Mesendoderm (in vitro differentiated cells): ENCODE results near the gene BANK1.

ENCODE experiments used
- DNase-seq: peaks from one replicate; pipeline ENCODE4 v3.0.0; 2013
- H2AK5ac ChIP-seq: 2 replicates; pipeline ENCODE4 v1.6.1; 2013; ENCODE audit warnings: low read length, inconsistent platforms
- H2BK120ac ChIP-seq: 2 replicates; pipeline ENCODE4 v1.6.1; 2013; ENCODE audit warnings: low read depth, mild to moderate bottlenecking, low read length, moderate library complexity, mixed read lengths
- H2BK15ac ChIP-seq: replicated peaks from 2 replicates; pipeline ENCODE4 v1.6.1; 2013; ENCODE audit warnings: low read depth, mild to moderate bottlenecking, moderate library complexity
- H2BK5ac ChIP-seq: 2 replicates; pipeline ENCODE4 v1.6.1; 2013; ENCODE audit warnings: low read length, inconsistent platforms
- H3K18ac ChIP-seq: 2 replicates; pipeline ENCODE4 v1.6.1; 2013; ENCODE audit warnings: mild to moderate bottlenecking, low read length, mixed read lengths
- H3K23ac ChIP-seq: one replicate; pipeline ENCODE4 v1.6.1; 2013; ENCODE audit warnings: low read length
- H3K27ac ChIP-seq: 2 replicates; pipeline ENCODE4 v1.5.1; 2013; ENCODE audit warnings: low read depth, mild to moderate bottlenecking, inconsistent platforms, low read length, moderate library complexity
- H3K27me3 ChIP-seq: 2 replicates; pipeline ENCODE4 v1.6.1; 2013; ENCODE audit warnings: low read length, control low read depth, mild to moderate bottlenecking, inconsistent platforms; ENCODE audit not compliant: insufficient read depth, poor library complexity
- H3K36me3 ChIP-seq: 2 replicates; pipeline ENCODE4 v1.6.1; 2013; ENCODE audit warnings: low read length, inconsistent platforms; ENCODE audit not compliant: control insufficient read depth, insufficient read depth
- H3K4ac ChIP-seq: one replicate; pipeline ENCODE4 v1.6.1; 2013; ENCODE audit warnings: low read depth, mild to moderate bottlenecking, low read length, moderate library complexity
- H3K4me1 ChIP-seq: 2 replicates; pipeline ENCODE4 v1.6.1; 2013; ENCODE audit warnings: low read depth, low read length, inconsistent platforms; ENCODE audit not compliant: control insufficient read depth
- H3K4me2 ChIP-seq: 2 replicates; pipeline ENCODE4 v1.6.1; 2013; ENCODE audit warnings: low read length
- H3K4me3 ChIP-seq: 2 replicates; pipeline ENCODE4 v1.5.1; 2013; ENCODE audit warnings: mild to moderate bottlenecking, low read length
- H3K56ac ChIP-seq: one replicate; pipeline ENCODE4 v1.6.1; 2013; ENCODE audit warnings: low read length
- H3K79me1 ChIP-seq: 2 replicates; pipeline ENCODE4 v1.6.1; 2013; ENCODE audit warnings: low read length, inconsistent platforms
- H3K79me2 ChIP-seq: 2 replicates; pipeline ENCODE4 v1.6.1; 2013; ENCODE audit warnings: mild to moderate bottlenecking, low read length; ENCODE audit not compliant: control insufficient read depth, insufficient read depth
- H3K9ac ChIP-seq: 2 replicates; pipeline ENCODE4 v1.6.1; 2013; ENCODE audit warnings: low read length, inconsistent platforms
- H4K5ac ChIP-seq: one replicate; pipeline ENCODE4 v1.6.1; 2013; ENCODE audit warnings: low read length
- H4K8ac ChIP-seq: one replicate; pipeline ENCODE4 v1.6.1; 2013; ENCODE audit warnings: low read depth, mild to moderate bottlenecking, control low read depth, low read length, moderate library complexity
- WGBS: extraction: QIAGEN DNeasy Blood & Tissue Kit; methylation state at CpG from one replicate; pipeline ENCODE4 v1.1.7; 2013; ENCODE audit warnings: low lambda C conversion rate, missing lambda C conversion rate; ENCODE audit not compliant: insufficient coverage; ENCODE audit errors: extremely low coverage; 5-methylcytosine and 5-hydroxymethylcytosine counted together

The BANK1 gene

GRCh38 chr4:101855239-101855638, 64.7 kb downstream of the BANK1 start:
- no CpG with 5 or more reads among the region's 1 CpG for WGBS
- no peak overlapping the region for H2BK120ac ChIP-seq
- H4K8ac ChIP-seq = no peak overlapping the region
- no peak overlapping the region for H2AK5ac ChIP-seq
- H2BK5ac ChIP-seq = no peak overlapping the region
- H3K27ac ChIP-seq = no peak overlapping the region
- no peak overlapping the region for H3K23ac ChIP-seq
- H3K4me3 ChIP-seq = no peak overlapping the region
- H3K79me2 ChIP-seq = no peaks in the 10 kb centered on the region
- no peaks in the 10 kb centered on the region for H3K36me3 ChIP-seq
- no peak overlapping the region for H3K56ac ChIP-seq
- no peaks in the 10 kb centered on the region for H3K79me1 ChIP-seq
- no peaks in the 10 kb centered on the region for H3K27me3 ChIP-seq
- H3K4me2 ChIP-seq = no peak overlapping the region
- DNase-seq = no peak
- no peak overlapping the region for H4K5ac ChIP-seq
- no peak overlapping the region for H3K18ac ChIP-seq
- H3K9ac ChIP-seq = no peak overlapping the region
- no peak overlapping the region for H2BK15ac ChIP-seq
- H3K4ac ChIP-seq = no peak overlapping the region
- H3K4me1 ChIP-seq = no peaks in the 10 kb centered on the region

GRCh38 chr4:101856149-101856548, 65.6 kb downstream of the BANK1 start:
- Histone ChIP-seq H3K4me3 (no peak overlapping the region), H4K8ac (no peak overlapping the region), H3K4me1 (no peaks in the 10 kb centered on the region), H2AK5ac (no peak overlapping the region), H4K5ac (no peak overlapping the region), H3K27ac (no peak overlapping the region), H3K9ac (no peak overlapping the region), H3K79me1 (no peaks in the 10 kb centered on the region), H3K79me2 (no peaks in the 10 kb centered on the region), H3K4ac (no peak overlapping the region), H3K27me3 (no peaks in the 10 kb centered on the region), H3K56ac (no peak overlapping the region), H3K4me2 (no peak overlapping the region), H3K36me3 (no peaks in the 10 kb centered on the region), H3K18ac (no peak overlapping the region), H2BK5ac (no peak overlapping the region), H2BK15ac (no peak overlapping the region), H3K23ac (no peak overlapping the region), H2BK120ac (no peak overlapping the region)
- no peak for DNase-seq
- WGBS = no CpG with 5 or more reads among the region's 2 CpGs

- Histone ChIP-seq H3K4me1 (no peaks in the 10 kb centered on the region), H3K36me3 (no peaks in the 10 kb centered on the region), H3K4me3 (no peak overlapping the region), H3K79me1 (no peaks in the 10 kb centered on the region), H3K56ac (no peak overlapping the region), H2BK5ac (no peak overlapping the region), H3K4me2 (no peak overlapping the region), H3K23ac (no peak overlapping the region), H3K4ac (no peak overlapping the region), H3K18ac (no peak overlapping the region), H4K8ac (no peak overlapping the region), H3K27me3 (no peaks in the 10 kb centered on the region), H3K9ac (no peak overlapping the region), H2AK5ac (no peak overlapping the region), H4K5ac (no peak overlapping the region), H3K79me2 (no peaks in the 10 kb centered on the region), H2BK15ac (no peak overlapping the region), H2BK120ac (no peak overlapping the region), H3K27ac (no peak overlapping the region)
- WGBS = no CpG with 5 or more reads among the region's 2 CpGs
- no peak for DNase-seq
These were observed 66.6 kb downstream of the BANK1 start for GRCh38 chr4:101857176-101857575.

GRCh38 chr4:101858641-101859040, 68.1 kb downstream of the BANK1 start:
- Histone ChIP-seq H3K18ac (no peak overlapping the region), H3K36me3 (no peaks in the 10 kb centered on the region), H3K27ac (no peak overlapping the region), H3K23ac (no peak overlapping the region), H3K9ac (no peak overlapping the region), H3K79me1 (no peaks in the 10 kb centered on the region), H3K4me1 (no peaks in the 10 kb centered on the region), H3K27me3 (no peaks in the 10 kb centered on the region), H2BK5ac (no peak overlapping the region), H3K4me3 (no peak overlapping the region), H3K79me2 (no peaks in the 10 kb centered on the region), H4K8ac (no peak overlapping the region), H3K4ac (no peak overlapping the region), H2AK5ac (no peak overlapping the region), H2BK120ac (no peak overlapping the region), H3K4me2 (no peak overlapping the region), H3K56ac (no peak overlapping the region), H2BK15ac (no peak overlapping the region), H4K5ac (no peak overlapping the region)
- no peak for DNase-seq
- no CpG with 5 or more reads among the region's 4 CpGs for WGBS

- no peak overlapping the region for H3K18ac ChIP-seq
- no peak overlapping the region for H3K9ac ChIP-seq
- H3K36me3 ChIP-seq = no peaks in the 10 kb centered on the region
- H2BK120ac ChIP-seq = no peak overlapping the region
- no peaks in the 10 kb centered on the region for H3K27me3 ChIP-seq
- H3K56ac ChIP-seq = no peak overlapping the region
- H3K4me3 ChIP-seq = no peak overlapping the region
- no peak overlapping the region for H3K4me2 ChIP-seq
- no peak overlapping the region for H2BK15ac ChIP-seq
- no peaks in the 10 kb centered on the region for H3K4me1 ChIP-seq
- no peaks in the 10 kb centered on the region for H3K79me2 ChIP-seq
- H4K8ac ChIP-seq = no peak overlapping the region
- H3K4ac ChIP-seq = no peak overlapping the region
- no peak overlapping the region for H4K5ac ChIP-seq
- H3K27ac ChIP-seq = no peak overlapping the region
- no peak overlapping the region for H2AK5ac ChIP-seq
- no peak overlapping the region for H2BK5ac ChIP-seq
- no CpG with 5 or more reads among the region's 2 CpGs for WGBS
- no peaks in the 10 kb centered on the region for H3K79me1 ChIP-seq
- H3K23ac ChIP-seq = no peak overlapping the region
- no peak for DNase-seq
These were observed 72.1 kb downstream of the BANK1 start for GRCh38 chr4:101862595-101862994.

GRCh38 chr4:101864660-101865059, 74.1 kb downstream of the BANK1 start:
- no CpG with 5 or more reads among the region's 2 CpGs for WGBS
- no peak for DNase-seq
- H4K5ac ChIP-seq = no peak overlapping the region

More at GRCh38 chr4:101864660-101865059, 74.1 kb downstream of the BANK1 start:
- no peak overlapping the region for H3K4ac ChIP-seq
- no peaks in the 10 kb centered on the region for H3K27me3 ChIP-seq
- no peaks in the 10 kb centered on the region for H3K79me1 ChIP-seq
- no peak overlapping the region for H2BK120ac ChIP-seq
- H3K23ac ChIP-seq = no peak overlapping the region
- no peak overlapping the region for H2AK5ac ChIP-seq
- no peak overlapping the region for H2BK15ac ChIP-seq
- no peaks in the 10 kb centered on the region for H3K36me3 ChIP-seq
- no peak overlapping the region for H3K27ac ChIP-seq
- H3K9ac ChIP-seq = no peak overlapping the region
- no peak overlapping the region for H4K8ac ChIP-seq
- no peaks in the 10 kb centered on the region for H3K79me2 ChIP-seq
- H3K56ac ChIP-seq = no peak overlapping the region
- H3K18ac ChIP-seq = no peak overlapping the region
- H2BK5ac ChIP-seq = no peak overlapping the region
- H3K4me1 ChIP-seq = no peaks in the 10 kb centered on the region
- H3K4me3 ChIP-seq = no peak overlapping the region
- H3K4me2 ChIP-seq = no peak overlapping the region
